ENCODE results near the gene CERS2. TPM values are rescaled to one million over a fixed set of nuclear protein-coding genes. Genes with fewer than 3 reads are reported as not detected.

Gene CERS2
- total and polyA plus RNA-seq, 2 of the 13 experiments (the other 11 are each of a cell fraction or from before 2014, with no cell fraction given), result 269 to 298 TPM

GRCh38 chr1:151000408-151000807, 25.8 kb upstream of the CERS2 start:
- TF ChIP-seq ZBTB4 (CRISPR knock-in tag; IDR thresholded peaks at IDR 0.05; ENCODE audit: borderline replicate concordance) (no peak), LRRFIP1 (CRISPR knock-in tag; conservative IDR thresholded peaks at IDR 0.05) (no peak), ZNF34 (CRISPR knock-in tag; IDR thresholded peaks at IDR 0.05; ENCODE audit: borderline replicate concordance) (no peak), THYN1 (CRISPR knock-in tag; IDR thresholded peaks at IDR 0.05; ENCODE audit: borderline replicate concordance, low read depth) (no peak), SP4 (CRISPR knock-in tag; IDR thresholded peaks at IDR 0.05) (no peak), STAT5B (CRISPR knock-in tag; IDR thresholded peaks at IDR 0.05) (no peak), CEBPB (IDR thresholded peaks at IDR 0.05; ENCODE audit: borderline replicate concordance, low read depth, low read length) (peak; percentile 25; the same call in 1 of the 2 replicates), SNAPC4 (CRISPR knock-in tag; IDR thresholded peaks at IDR 0.05) (no peak), CEBPG (CRISPR knock-in tag; IDR thresholded peaks at IDR 0.05) (peak; percentile 47)
- WGBS (ENCODE audit: low lambda C conversion rate), result 87% methylated on average over 3 of the region's 3 CpGs
- Histone ChIP-seq H3K4me1 (ENCODE audit: insufficient read depth, low read length) (peaks cover 59% of the 10 kb centered on the region), H3K4me3 (replicated peaks in 1 of 3; ENCODE audit: insufficient read depth in 1 of 3, low read depth in 2 of 3, low read length in 3 of 3) (no peak overlapping the region), H3K4me2 (ENCODE audit: low read depth, low read length) (no peak overlapping the region), H4K20me1 (ENCODE audit: insufficient read depth, low read length) (no peaks in the 10 kb centered on the region), H3K79me2 (ENCODE audit: insufficient read depth, low read length) (peaks cover 9% of the 10 kb centered on the region), H3K27me3 (ENCODE audit: control insufficient read depth in 1 of 2, insufficient read depth in 2 of 2, low read length in 2 of 2) (no peaks in the 10 kb centered on the region), H3K36me3 (replicated peaks in 1 of 2; ENCODE audit: control insufficient read depth in 1 of 2, insufficient read depth in 2 of 2, low read length in 2 of 2) (peaks cover 12 to 34% of the 10 kb centered on the region in 2 experiments; a peak in 4 of 5 replicates), H3K9ac (ENCODE audit: insufficient read depth, low read depth, low read length) (no peak overlapping the region), H2AFZ (ENCODE audit: low read length) (no peak overlapping the region), H3K27ac (ENCODE audit: extremely low read length, insufficient read depth, low read length) (no peak overlapping the region), H3K9me3 (ENCODE audit: low read length) (no peaks in the 10 kb centered on the region)
- ChIA-PET POLR2A (interaction anchor here (1.4 to 9.1 kb wide), 2 partner anchors 19 to 27 kb away, joined by 4 to 150 read pairs; partner anchors contain the start of gene ANXA9), CTCF (ENCODE audit: low intra/inter-chr PET ratio, low total read pairs) (no interaction called here)
- no TSS peak for BruUV-seq (replicated peaks)
- FAIRE-seq (no peak), ATAC-seq (no peak), DNase-seq (ENCODE audit: low spot score) (no peak)
- in situ Hi-C loops (cut with HindIII; ENCODE audit: extremely low pct_ligation_motif_present, low pct_unique_long_range_greater_than_20kb) (no loop called here), intact Hi-C loops (cut with micrococcal nuclease; ENCODE audit: unreplicated experiment) (no loop called here)
